Activated naive CD8-positive, alpha-beta T cell treated with anti-CD3 and anti-CD28 coated beads, Interleukin-2, amount 50 U/mL, for 16 hours (primary cell): ENCODE results near the gene PCK1.

Experiments
- DNase-seq: peaks from one replicate; pipeline ENCODE4 v3.0.0-alpha.2; 2020; ENCODE audit warnings: low read depth, low spot score

PCK1 gene

DNA sequence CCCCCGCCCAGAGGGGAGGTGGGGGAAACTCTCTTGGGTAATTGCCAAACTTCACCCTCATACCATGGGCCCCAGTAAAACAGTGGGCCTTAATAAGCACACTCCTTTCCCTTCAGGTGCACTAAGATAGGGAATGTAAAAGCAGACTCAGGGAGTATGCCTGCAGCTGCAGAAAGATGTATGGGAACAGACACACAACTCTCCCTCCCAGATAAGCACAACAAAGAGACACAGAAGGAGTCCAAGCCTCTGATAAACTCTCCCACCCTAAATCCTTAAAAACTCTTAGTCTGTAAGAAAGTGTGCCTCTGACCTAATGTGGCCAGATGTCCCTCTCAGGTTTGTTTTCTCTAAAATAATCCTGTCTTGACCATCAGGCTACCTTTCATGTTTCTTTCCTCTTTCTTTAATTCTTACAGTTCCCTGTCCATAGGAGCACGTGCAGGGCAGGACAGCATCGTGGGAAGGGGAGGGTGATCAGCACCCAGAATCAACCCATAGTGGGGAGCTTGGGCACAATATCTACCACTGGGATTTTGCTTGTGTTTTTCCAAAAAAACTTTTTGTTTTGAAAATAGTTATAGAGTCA lies 24.7 kb upstream of the PCK1 start:
- no peak for DNase-seq

DNA sequence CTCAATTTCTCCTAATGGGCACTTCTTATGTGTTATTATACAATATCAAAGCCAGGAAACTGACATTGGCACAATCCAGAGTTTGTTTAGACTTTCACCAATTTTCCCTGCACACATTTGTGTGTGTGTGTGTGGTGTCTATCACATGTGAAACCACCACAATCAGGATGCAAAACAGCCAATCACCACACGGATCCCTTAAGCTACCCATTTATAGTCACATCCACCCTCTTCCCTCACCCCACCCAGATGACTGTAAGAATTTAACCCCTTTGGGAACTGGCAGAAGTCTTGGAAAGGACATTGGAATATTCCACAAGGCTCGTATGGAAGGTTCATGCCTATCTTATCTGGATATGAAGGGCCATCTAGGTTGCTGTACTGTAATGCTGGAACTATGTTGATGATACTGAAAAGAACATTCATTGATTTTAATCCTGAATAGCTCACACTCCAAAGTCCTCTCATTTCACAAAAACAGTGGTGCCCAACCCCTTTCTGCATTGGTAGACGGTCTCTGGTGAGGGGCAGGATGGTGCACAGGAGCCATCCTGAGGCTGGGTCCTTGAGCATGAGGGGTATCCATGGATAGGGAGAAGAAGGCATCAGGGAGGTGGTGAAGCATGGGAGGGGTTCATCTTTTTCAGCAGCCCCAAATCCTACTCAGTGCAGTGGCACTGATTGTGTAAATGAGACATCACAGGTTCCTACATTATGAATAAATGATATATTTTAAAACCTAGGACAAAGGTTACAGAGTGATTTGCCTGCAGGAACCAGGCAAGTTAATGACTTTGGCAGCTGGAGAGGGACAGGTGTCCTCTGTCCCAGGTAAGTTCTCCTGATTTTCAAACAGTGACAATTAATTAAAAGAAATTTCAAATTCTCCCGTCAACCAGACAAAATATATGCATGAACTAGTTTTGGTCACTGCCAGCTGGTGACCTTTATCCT lies 23.9 kb upstream of the PCK1 start:
- DNase-seq: no peak

DNA sequence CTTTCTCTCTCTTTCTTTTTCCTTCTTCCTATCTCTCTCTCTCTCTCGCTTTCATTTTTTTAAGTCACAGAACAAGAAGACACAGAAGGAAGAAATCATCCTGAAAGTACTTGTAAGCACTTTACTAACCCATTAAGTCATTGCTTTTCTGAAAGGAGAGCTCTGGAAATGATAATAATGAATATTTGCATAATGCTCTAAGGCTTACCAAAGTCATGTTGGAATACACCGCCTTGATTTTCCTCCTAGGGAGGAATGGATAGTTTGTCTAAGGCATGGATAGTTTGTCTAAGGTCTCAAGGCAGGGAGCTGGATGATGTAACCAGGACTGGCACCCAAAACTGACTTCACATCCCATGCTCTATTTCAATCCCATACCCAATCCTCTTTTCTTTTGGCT lies 23.1 kb upstream of the PCK1 start:
- no peak for DNase-seq

GRCh38 chr20:57539889-57540288 lies 21.0 kb upstream of the PCK1 start:
- no peak for DNase-seq

- DNase-seq: no peak
Measured at GRCh38 chr20:57540890-57541580, 19.9 kb upstream of the PCK1 start.

DNA sequence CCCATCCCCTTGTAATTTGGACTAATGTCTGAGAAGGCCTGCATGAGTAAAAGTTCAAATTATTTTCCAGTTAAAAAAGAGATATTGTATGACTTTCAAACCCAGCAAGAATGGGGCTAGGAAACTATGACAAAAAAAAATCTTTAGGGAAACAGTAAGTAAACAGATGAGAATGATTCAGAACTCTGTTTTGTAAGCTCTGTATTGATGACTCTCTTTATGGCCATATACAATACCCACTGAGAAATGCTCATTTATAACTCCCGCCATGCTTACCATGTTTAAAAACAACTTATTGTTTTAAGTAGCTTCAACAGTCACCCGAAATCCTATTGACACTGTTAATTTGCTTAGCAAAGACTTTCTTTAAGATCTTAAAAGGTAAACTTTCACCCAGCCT lies 17.2 kb upstream of the PCK1 start:
- DNase-seq: no peak

DNA sequence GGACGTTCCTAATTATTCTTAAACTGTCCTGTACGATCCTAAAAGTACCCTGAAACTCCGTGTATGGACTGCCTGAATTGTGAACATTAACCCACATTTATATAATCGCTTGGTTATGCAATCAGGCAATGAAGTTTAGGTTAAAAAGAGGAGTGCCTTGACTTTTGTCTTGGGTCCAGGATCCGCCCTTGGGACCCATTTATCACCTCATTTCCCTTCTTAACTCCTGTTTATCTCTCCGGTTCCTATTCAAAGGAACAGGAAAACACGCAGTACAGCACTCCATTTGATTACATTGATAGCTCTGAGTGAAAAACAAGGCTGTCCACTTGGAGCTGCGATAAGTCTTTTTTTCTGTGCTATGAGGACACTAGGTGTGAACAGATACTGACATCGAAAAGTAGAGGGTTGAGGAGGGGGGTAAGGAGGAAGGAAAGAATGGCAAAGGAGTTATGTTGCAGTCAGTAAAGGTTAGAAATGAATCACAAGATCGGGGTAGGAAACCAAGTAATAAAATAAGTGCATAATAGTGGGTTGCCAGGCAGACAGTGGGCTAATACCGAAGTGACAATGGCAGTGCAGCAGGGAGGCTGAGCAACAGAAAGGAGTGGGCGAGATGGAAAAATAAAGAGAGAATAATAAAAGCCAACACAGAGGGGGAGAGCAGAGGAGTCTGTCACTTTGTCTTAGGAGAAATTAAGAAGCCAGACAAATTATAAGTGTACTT lies 15.9 kb upstream of the PCK1 start:
- DNase-seq: no peak

GRCh38 chr20:57545927-57546662 lies 14.8 kb upstream of the PCK1 start:
- DNase-seq: no peak

GRCh38 chr20:57546956-57547649 lies 13.8 kb upstream of the PCK1 start:
- no peak for DNase-seq

DNA sequence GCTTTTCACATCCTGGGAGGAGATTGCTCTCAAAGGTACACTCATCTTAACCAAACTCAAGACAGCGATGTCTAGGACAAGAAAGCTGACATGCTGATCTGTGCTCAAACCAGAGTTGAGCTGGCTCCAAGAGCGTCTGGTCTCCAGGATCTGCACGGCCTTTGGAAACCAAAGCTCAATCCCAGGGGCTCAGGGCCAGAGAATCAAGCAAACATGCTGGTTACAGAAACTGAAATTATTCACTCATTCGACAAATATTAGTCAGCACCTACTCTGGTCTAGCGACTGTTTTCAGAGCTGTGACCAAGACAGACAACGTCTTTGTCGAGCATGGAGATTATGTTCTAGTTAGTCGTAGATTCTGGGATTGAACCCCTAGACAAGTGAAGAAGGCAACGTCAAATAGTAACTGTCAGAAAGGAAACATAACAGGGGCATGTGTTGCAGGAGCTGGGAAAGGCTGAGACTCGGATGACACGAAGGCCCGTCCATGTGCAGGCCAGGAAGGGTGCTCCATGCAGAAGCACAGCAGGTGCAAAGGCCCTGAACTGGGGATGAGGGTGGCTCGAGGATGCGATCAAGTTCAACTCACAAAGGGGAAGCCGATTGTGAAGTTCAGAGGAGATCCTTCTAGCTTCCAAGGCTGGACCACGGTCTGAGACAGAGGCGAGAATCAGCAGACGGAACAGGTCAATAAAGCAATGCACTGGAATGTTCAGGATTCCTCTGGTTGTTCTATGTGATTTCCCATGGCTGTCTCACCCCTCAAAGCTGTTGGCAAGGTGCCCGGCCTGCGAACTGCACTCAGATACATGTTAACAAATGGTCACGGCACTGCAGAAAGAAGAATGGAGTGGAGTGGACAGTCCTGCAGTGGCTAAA lies 12.5 kb upstream of the PCK1 start:
- no peak for DNase-seq

DNA sequence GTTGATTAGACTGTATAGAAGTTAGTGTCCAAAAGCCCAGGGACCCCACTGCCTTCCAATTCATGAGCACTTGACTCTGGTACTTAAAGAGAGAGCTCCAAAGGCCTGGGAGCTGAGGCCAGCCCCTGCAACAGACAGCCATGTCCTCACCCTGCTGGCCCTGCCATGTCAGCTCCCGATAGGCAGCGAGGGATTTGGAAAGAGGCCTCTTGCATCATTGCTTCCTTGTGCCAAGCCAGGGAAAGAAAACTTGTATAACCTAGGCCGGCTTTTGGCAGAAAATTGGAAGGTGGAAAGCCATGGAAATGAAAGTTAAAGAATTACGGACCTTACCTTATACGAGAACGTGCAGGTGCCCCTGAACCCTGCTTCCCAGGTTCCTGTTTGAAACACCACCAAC lies 8.4 kb upstream of the PCK1 start:
- DNase-seq: no peak

- no peak for DNase-seq
Measured at GRCh38 chr20:57553376-57554018, 7.4 kb upstream of the PCK1 start.

DNA sequence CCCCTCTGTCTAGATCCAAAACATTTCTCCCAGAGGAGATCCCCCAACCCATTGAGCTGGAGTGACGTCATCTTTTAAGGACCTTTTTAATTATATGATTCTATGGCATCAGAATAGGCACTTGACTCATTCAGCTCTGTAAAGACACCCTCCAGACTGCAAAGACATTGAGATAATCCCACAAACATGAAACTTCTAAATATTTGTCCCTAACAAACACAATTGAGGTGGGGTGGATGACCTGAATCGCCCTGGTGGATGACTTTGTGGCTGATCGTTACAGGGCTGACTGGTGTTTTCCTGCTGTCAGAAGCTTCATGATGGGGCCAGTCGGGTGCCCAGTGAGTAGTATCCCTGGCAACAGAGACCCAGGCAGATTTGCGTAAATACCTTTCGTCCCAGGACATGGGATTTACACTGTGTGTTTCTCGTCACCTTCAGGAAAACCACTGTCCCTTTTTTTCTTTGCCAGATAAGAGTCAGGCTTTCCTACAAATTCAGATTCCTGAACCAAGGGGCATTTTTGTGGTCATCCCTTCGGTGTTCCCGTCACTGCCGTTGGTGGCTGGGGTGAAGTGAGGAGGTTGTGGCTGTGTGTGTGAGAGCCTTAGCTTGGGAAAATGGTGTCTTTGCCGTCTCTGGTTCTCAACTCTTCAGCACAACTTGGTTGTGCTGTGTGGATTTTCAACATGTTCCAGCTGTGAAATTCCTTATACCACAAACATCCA lies 5.3 kb upstream of the PCK1 start:
- no peak for DNase-seq

GRCh38 chr20:57556980-57557274 lies 4.0 kb upstream of the PCK1 start:
- no peak for DNase-seq

DNA sequence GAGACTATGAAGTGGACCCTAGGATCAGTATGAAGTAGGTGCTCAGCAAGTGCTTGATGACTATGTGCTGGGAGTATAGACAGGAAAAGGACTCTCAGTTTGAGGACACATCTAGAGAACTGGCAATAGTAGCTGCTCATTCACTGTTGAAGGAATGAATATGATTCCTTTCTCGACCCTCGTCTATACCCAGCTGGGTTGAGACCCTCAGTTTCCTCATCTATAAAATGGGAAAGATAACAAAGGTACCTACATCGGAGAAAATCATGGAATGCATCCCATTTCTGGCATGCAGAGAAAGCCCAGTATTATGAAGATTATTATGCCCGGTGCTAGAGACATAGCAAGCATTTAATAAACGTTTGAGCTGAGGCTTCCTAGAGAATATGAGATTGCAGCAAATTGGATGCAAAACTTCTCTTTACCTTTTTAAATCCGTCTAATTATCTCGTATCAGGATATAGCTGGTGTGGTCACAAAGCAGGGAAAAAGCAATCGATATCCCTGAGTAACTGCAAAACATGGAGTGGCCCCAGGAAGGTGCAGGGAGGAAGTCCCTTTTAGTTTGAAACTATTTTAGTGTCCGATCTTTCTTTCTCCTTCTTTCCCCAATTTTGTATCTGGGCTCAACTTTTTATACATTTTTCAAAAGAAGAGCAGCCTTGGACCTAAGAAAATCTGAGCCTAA lies 2.8 kb upstream of the PCK1 start:
- DNase-seq: no peak

- DNase-seq: no peak
Measured at GRCh38 chr20:57558614-57559288, 2.2 kb upstream of the PCK1 start.

DNA sequence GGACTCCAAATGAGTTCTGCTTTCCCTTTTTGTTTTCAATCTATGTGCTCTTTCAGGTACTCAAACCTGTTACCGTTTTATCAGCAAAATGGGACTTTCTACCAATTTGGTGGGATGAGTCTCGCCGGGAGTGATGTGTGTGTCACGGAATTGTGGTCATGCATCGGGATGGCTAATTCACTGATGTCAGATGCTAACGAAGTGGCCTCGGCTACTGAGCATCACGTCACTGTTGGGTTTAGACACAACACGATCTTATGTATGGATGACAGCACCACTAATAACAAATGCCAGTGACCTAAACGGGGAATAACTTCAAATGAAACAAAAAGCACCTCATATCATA lies 1.6 kb upstream of the PCK1 start:
- no peak for DNase-seq
